ENCODE measurements around the gene DHRS1. TPM values are rescaled to one million over a fixed set of nuclear protein-coding genes. Genes with fewer than 3 reads are reported as not detected.

Gene DHRS1
- total and polyA plus RNA-seq, 2 donors (not counting 1 experiment from before 2014, with no cell fraction given), result 10.7 to 21.0 TPM

GRCh38 chr14:24241829-24242443 is 57.6 kb downstream of the DHRS1 start:
- peak; percentile 89 to 90 for DNase-seq (ENCODE audit: low read depth in 2 of 2)
- no peak for TF ChIP-seq EZH2 (IDR thresholded peaks at IDR 0.05; ENCODE audit: low read length, missing control alignments)
- peak; percentile 32 to 38 for TF ChIP-seq CTCF (conservative IDR thresholded peaks at IDR 0.05 in 1 of 2, IDR thresholded peaks at IDR 0.05 in 1 of 2; ENCODE audit: low read depth in 1 of 2, low read length in 2 of 2)
- peak overlapping the region; percentile 23 for H2AFZ ChIP-seq (ENCODE audit: low read length)

More at GRCh38 chr14:24241829-24242443, 57.6 kb downstream of the DHRS1 start:
- no peaks in the 10 kb centered on the region for H4K20me1 ChIP-seq (ENCODE audit: control insufficient read depth, extremely low read depth, insufficient read depth, low read length)
- H3K36me3 ChIP-seq (ENCODE audit: control insufficient read depth, insufficient read depth, low read length), result peaks cover 24% of the 10 kb centered on the region
- no peaks in the 10 kb centered on the region for H3K9me3 ChIP-seq (ENCODE audit: control insufficient read depth, insufficient read depth, low read depth, low read length)
- H3K9ac ChIP-seq (ENCODE audit: insufficient read depth, low read length), result peak overlapping the region; percentile 90
- peak overlapping the region; percentile 71 to 100 (median 84) for H3K4me3 ChIP-seq (replicated peaks in 1 of 4; ENCODE audit: control extremely low read depth in 1 of 4, insufficient read depth in 1 of 4, low read depth in 3 of 4, low read length in 4 of 4)
- peak overlapping the region; percentile 98 for H3K27ac ChIP-seq (ENCODE audit: insufficient read depth, low read length)
- peak overlapping the region; percentile 89 for H3K4me2 ChIP-seq (ENCODE audit: extremely low read depth, insufficient read depth, low read length)
- peaks cover 20% of the 10 kb centered on the region for H3K79me2 ChIP-seq (ENCODE audit: control insufficient read depth, insufficient read depth, low read length)
- H3K4me1 ChIP-seq (ENCODE audit: control insufficient read depth, extremely low read depth, insufficient read depth, low read length), result peaks cover 11% of the 10 kb centered on the region
- no peaks in the 10 kb centered on the region for H3K27me3 ChIP-seq (ENCODE audit: control insufficient read depth, insufficient read depth, low read length)

Other genes with a start within 250 kb of the DHRS1 start
Only the 30 nearest of the 34 such genes appear.
- 52.9 and 68.0 TPM in 2 replicates for gene DCAF11, start 185.0 kb downstream of the DHRS1 start, total RNA-seq
- gene DCAF11, start 185.0 kb downstream of the DHRS1 start, polyA plus RNA-seq, result 18.4 and 21.7 TPM in 2 replicates
- gene NRL, start 184.8 kb downstream of the DHRS1 start, total RNA-seq, result 0.77 and 0.99 TPM in 2 replicates
- gene NRL, start 184.8 kb downstream of the DHRS1 start, polyA plus RNA-seq, result 0.45 and 0.49 TPM in 2 replicates
- under 0.01 TPM in 1 of 2 replicates, not detected in the other for gene FITM1, start 169.1 kb downstream of the DHRS1 start, total RNA-seq
- gene FITM1, start 169.1 kb downstream of the DHRS1 start, polyA plus RNA-seq, result not detected in 2 replicates
- gene PSME1, start 163.6 kb downstream of the DHRS1 start, total RNA-seq, result 172 and 177 TPM in 2 replicates
- 221 and 266 TPM in 2 replicates for gene PSME1, start 163.6 kb downstream of the DHRS1 start, polyA plus RNA-seq
- gene EMC9, start 158.2 kb downstream of the DHRS1 start, total RNA-seq, result 12.3 and 18.0 TPM in 2 replicates
- gene EMC9, start 158.2 kb downstream of the DHRS1 start, polyA plus RNA-seq, result 6.6 and 10.2 TPM in 2 replicates
- 82.7 and 148 TPM in 2 replicates for gene PSME2, start 153.2 kb downstream of the DHRS1 start, total RNA-seq
- gene PSME2, start 153.2 kb downstream of the DHRS1 start, polyA plus RNA-seq, result 132 and 175 TPM in 2 replicates
- gene RNF31, start 152.3 kb downstream of the DHRS1 start, total RNA-seq, result 25.4 and 30.3 TPM in 2 replicates
- gene RNF31, start 152.3 kb downstream of the DHRS1 start, polyA plus RNA-seq, result 9.2 and 14.8 TPM in 2 replicates
- 110 and 142 TPM in 2 replicates for gene IRF9, start 138.5 kb downstream of the DHRS1 start, total RNA-seq
- gene IRF9, start 138.5 kb downstream of the DHRS1 start, polyA plus RNA-seq, result 70.4 and 79.9 TPM in 2 replicates
- gene REC8, start 127.7 kb downstream of the DHRS1 start, total RNA-seq, result 0.51 and 1.8 TPM in 2 replicates
- 1.5 and 2.2 TPM in 2 replicates for gene REC8, start 127.7 kb downstream of the DHRS1 start, polyA plus RNA-seq
- 22.6 and 25.3 TPM in 2 replicates for gene IPO4, start 111.0 kb downstream of the DHRS1 start, total RNA-seq
- 12.4 and 27.8 TPM in 2 replicates for gene IPO4, start 111.0 kb downstream of the DHRS1 start, polyA plus RNA-seq
- 49.6 and 61.6 TPM in 2 replicates for gene TM9SF1, start 104.3 kb downstream of the DHRS1 start, total RNA-seq
- 60.9 and 65.1 TPM in 2 replicates for gene TM9SF1, start 104.3 kb downstream of the DHRS1 start, polyA plus RNA-seq
- under 0.01 and 0.17 TPM in 2 replicates for gene TSSK4, start 94.1 kb downstream of the DHRS1 start, total RNA-seq
- gene TSSK4, start 94.1 kb downstream of the DHRS1 start, polyA plus RNA-seq, result not detected in 2 replicates
- gene CHMP4A, start 86.3 kb downstream of the DHRS1 start, total RNA-seq, result 22.1 and 24.9 TPM in 2 replicates
- 96.8 and 133 TPM in 2 replicates for gene CHMP4A, start 86.3 kb downstream of the DHRS1 start, polyA plus RNA-seq
- 13.6 and 22.1 TPM in 2 replicates for gene MDP1, start 83.7 kb downstream of the DHRS1 start, total RNA-seq
- gene MDP1, start 83.7 kb downstream of the DHRS1 start, polyA plus RNA-seq, result 14.4 TPM in 2 replicates
- 140 and 145 TPM in 2 replicates for gene NEDD8, start 67.4 kb downstream of the DHRS1 start, total RNA-seq
- gene NEDD8, start 67.4 kb downstream of the DHRS1 start, polyA plus RNA-seq, result 441 and 587 TPM in 2 replicates
- gene GMPR2, start 66.9 kb downstream of the DHRS1 start, total RNA-seq, result 128 and 147 TPM in 2 replicates
- gene GMPR2, start 66.9 kb downstream of the DHRS1 start, polyA plus RNA-seq, result 68.3 and 80.2 TPM in 2 replicates
- 54.7 and 61.4 TPM in 2 replicates for gene TINF2, start 57.2 kb downstream of the DHRS1 start, total RNA-seq
- gene TINF2, start 57.2 kb downstream of the DHRS1 start, polyA plus RNA-seq, result 42.6 and 47.7 TPM in 2 replicates
- gene TGM1, start 36.6 kb downstream of the DHRS1 start, total RNA-seq, result 0.51 and 0.83 TPM in 2 replicates
- 1.3 and 1.4 TPM in 2 replicates for gene TGM1, start 36.6 kb downstream of the DHRS1 start, polyA plus RNA-seq
- gene RABGGTA, start 28.2 kb downstream of the DHRS1 start, total RNA-seq, result 14.1 and 21.0 TPM in 2 replicates
- 15.1 and 19.4 TPM in 2 replicates for gene RABGGTA, start 28.2 kb downstream of the DHRS1 start, polyA plus RNA-seq
- gene NOP9, start 70 bp upstream of the DHRS1 start, total RNA-seq, result 16.2 and 16.7 TPM in 2 replicates
- gene NOP9, start 70 bp upstream of the DHRS1 start, polyA plus RNA-seq, result 8.0 and 13.5 TPM in 2 replicates
- 0.33 and 0.51 TPM in 2 replicates for gene CIDEB, start 8.2 kb upstream of the DHRS1 start, total RNA-seq
- 0.35 and 0.42 TPM in 2 replicates for gene CIDEB, start 8.2 kb upstream of the DHRS1 start, polyA plus RNA-seq
- gene LTB4R2, start 10.4 kb upstream of the DHRS1 start, total RNA-seq, result 1.3 and 1.8 TPM in 2 replicates
- gene LTB4R2, start 10.4 kb upstream of the DHRS1 start, polyA plus RNA-seq, result 0.23 and 0.28 TPM in 2 replicates
- gene LTB4R, start 11.7 kb upstream of the DHRS1 start, total RNA-seq, result 0.66 and 1.0 TPM in 2 replicates
- gene LTB4R, start 11.7 kb upstream of the DHRS1 start, polyA plus RNA-seq, result 0.49 and 0.62 TPM in 2 replicates
- gene ADCY4, start 35.3 kb upstream of the DHRS1 start, total RNA-seq, result 1.3 and 7.4 TPM in 2 replicates
- gene ADCY4, start 35.3 kb upstream of the DHRS1 start, polyA plus RNA-seq, result 0.43 and 1.4 TPM in 2 replicates
- 0.26 and 0.33 TPM in 2 replicates for gene RIPK3, start 40.2 kb upstream of the DHRS1 start, total RNA-seq
- gene RIPK3, start 40.2 kb upstream of the DHRS1 start, polyA plus RNA-seq, result 0.20 and 0.34 TPM in 2 replicates
- gene NFATC4, start 68.4 kb upstream of the DHRS1 start, total RNA-seq, result 33.1 and 59.9 TPM in 2 replicates
- 23.8 and 27.1 TPM in 2 replicates for gene NFATC4, start 68.4 kb upstream of the DHRS1 start, polyA plus RNA-seq
- gene NYNRIN, start 99.2 kb upstream of the DHRS1 start, total RNA-seq, result 8.2 and 16.2 TPM in 2 replicates
- 7.2 and 7.7 TPM in 2 replicates for gene NYNRIN, start 99.2 kb upstream of the DHRS1 start, polyA plus RNA-seq
- 2.6 and 5.3 TPM in 2 replicates for gene CBLN3, start 129.9 kb upstream of the DHRS1 start, total RNA-seq
- gene CBLN3, start 129.9 kb upstream of the DHRS1 start, polyA plus RNA-seq, result 2.6 and 2.7 TPM in 2 replicates
- gene KHNYN, start 130.2 kb upstream of the DHRS1 start, total RNA-seq, result 55.2 and 61.1 TPM in 2 replicates
- gene KHNYN, start 130.2 kb upstream of the DHRS1 start, polyA plus RNA-seq, result 12.2 and 14.6 TPM in 2 replicates
- 8.7 and 9.9 TPM in 2 replicates for gene SDR39U1, start 143.0 kb upstream of the DHRS1 start, total RNA-seq
- 24.7 and 31.9 TPM in 2 replicates for gene SDR39U1, start 143.0 kb upstream of the DHRS1 start, polyA plus RNA-seq